ENCODE data around the gene PTPRN2.

Gene PTPRN2

DNA sequence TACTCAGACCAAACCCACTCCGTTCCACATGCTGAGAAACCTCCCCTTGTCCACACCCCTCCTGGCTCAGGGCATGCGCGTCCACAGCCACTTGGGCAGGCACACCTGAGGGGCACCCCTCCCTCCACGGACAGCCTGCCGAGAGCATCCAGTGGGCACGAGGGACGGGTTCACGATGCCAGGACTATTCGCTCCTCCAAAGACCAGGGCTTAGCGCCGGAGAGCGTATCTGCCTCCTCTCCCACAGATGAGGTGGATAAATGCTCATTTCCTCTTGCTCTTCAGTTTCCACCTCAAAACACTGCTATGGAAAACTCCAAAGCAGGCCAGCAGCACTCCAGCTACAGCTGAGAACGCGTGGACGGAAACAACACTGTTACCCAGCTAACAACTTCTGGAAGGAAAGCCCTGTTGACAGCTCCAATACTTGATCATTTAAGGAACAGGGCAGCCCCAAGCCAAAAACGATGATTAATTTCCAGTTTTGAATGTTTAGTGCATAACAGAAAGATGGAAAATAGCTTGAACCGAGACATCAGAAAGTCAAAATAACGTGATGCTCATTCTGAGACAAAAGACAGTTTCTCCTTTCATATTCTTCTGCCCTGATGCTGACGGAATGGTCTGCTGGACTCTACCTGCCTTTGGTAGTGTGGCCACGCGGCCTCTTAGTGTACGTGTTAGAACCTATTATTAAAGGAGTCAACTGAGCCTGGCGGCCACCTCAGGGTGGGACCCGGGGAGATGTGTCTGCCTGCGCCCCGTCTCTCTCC lies 1046.1 kb downstream of the PTPRN2 start:
- DNase-seq: no peak

DNA sequence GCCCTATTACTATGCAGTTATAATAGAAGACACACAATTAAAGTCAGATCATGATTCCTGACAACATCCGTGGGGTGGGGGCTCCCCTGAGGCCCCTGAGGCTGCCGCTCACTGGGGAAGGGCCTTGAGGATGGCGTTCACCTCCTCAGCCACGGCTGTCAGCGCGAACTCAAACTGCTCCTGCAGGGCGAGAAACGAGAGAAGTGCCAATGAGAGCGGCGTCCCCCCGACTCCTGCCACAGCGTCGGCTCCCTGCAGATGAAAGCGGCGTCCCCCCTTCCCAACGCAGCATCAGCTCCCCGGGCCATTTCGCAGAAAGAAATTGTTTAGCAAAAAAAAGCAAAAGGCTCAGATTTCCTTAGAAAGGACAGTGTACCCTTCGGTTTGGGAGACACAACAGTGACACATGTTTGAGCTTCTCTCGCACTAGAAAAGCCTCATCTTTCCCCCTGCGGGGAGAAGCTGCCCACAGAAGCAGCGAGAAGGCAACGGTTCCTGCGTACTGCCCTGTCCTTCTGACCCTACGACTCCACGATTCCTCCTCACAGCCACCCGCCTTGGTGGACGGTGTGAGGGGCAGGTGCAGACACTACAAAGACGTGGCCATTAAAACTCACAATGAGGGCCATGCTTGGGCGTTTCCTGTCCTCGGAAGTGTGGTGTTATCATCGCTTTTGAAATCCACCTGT lies 1046.9 kb downstream of the PTPRN2 start:
- DNase-seq: no peak

DNA sequence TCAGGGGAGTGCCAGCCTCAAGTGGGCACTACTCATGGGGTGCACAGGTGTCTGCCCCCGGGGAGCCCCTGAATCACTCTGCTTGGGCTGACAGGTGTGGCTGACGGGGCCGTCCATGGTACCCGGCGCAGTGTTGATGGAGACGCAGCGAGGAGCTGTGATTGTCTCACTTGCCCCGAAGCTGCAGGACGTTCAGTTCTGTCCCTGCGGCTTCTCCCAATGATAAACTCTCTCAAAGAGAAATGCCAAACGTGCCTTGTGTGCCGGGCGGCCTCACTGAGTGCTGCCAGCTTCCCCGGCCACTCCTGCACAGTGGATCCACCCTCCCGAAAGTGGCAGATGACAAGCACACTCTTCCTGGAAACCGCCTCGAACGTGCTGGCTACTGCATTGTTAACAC lies 1047.6 kb downstream of the PTPRN2 start:
- no peak for DNase-seq

DNA sequence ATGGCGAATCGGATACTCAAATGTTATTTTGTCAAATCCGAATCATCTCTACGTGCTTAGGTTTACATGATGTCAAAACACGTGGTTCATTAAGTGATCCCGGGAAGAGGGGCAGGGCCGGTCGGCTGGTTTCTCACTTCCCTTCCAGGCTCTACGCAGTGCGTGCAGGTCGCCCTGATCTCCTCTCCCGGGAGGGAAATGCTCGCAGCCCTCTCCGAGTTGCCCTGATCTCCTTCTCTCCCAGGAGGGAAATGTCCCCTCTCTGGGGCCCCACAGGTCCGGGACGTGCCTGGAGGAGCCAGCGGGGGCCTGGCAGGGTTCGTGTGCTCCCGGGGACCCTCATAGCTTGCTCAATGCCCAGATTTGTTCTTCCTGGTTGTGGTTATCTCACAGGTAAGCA lies 1048.1 kb downstream of the PTPRN2 start:
- no peak for DNase-seq

DNA sequence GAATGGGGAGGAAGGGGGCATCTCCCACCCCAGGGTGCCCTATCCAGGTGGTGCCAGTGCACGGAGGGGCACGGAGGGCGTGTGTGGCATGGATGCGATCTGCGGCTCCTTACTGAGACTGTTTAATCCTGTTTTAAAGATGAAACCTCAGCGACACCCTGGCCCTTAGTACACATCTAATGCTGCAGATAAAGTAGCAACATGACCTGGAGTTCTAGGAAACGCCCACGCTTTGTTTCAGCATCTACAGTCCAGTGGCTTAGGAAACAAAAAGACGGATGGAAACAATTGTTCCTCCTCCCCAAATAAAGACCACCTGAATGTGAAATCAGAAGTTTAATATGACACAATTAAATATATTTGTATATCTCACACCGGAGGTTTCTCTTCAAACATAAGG lies 1048.9 kb downstream of the PTPRN2 start:
- no peak for DNase-seq

DNA sequence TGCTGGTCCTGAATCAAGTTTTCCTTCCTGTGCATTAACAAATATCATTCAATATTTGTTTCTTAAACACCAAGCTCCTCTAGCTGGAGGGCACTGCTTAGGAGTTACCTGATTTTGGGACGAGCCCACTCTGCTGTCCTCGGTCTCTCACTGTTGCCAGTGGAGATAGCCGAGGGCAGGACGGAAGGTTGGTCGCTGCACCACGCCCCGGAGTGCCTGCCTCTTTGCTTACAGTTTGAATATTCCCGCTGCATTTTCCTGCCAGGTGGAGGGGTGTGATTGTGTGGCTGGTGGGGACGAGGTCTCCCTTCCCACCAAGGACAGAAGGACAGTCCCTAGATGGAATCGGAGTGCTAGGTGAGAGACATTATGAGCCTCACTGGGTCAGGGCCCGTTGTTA lies 1049.3 kb downstream of the PTPRN2 start:
- DNase-seq: no peak

DNA sequence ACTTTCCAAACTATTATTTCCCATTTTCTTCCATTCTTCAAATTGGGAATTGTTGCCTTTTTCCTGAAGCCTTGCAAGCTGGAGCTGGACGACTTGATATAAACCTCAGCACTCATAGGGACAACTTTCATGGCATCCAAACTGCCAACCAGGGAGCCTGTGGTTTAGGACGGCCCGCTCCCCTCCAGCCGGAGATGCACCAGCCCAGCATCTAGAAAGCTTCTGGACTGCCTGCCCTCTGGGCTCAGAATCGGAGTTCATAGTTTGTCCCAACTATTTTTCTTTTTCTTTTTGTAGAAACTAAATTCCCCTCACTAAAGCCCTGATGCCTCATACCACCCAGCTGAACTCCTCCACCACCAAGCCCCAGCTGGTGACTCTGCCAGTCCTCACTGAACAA lies 1050.6 kb downstream of the PTPRN2 start:
- no peak for DNase-seq

DNA sequence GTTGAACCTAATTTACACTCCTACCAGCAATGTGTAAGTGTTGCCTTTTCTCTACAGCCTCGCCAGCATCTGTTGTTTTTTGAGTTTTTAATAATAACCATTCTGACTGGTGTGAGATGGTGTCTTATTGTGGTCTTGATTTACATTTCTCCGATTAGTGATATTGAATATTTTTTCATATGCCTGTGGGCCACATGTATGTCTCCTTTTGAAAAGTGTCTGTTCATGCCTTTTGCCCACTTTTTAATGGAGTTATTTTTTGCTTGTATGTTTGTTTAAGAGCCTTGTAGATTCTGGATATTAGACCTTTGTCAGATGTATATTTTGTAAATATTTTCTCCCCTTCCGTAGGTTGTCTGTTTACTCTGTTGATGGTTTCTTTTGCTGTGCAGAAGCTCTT lies 1055.6 kb downstream of the PTPRN2 start:
- no peak for DNase-seq

DNA sequence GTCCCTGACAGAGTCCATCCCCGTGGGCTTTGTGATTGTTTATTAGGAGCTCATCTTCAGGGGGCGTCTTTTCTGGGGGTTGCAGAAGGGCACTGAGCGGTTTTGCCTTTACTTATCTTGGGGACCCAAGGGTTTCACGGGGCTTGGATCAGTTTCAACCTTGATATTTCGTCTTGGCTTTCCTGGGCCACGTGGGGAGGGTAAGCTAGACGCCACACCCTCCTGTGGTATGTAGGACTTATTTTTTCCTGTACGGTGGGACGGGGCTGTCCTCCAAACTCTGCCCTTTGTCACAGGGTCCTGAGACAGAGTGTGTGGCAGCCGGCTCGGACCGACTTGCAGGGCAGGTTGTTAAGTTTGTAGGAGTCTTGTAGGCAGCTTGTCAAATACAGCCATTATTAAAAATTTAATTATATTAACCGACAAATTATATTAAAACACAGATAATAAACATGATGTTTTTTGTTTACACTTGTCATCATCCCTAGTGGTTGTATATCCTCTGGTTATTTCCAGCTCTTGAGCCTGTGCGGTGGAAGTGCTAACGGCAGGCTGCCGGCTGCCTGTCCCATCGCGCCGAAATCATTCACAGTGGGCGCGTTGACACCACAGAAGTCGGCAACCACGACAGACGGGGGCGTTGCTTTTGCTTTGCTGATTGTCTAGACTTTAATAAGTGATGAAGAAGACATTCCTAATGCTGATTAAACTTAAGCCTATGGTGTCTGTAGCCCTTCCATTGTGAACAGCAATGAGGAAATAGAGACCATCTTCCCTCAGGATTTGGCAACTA lies 1057.7 kb downstream of the PTPRN2 start:
- no peak for DNase-seq

DNA sequence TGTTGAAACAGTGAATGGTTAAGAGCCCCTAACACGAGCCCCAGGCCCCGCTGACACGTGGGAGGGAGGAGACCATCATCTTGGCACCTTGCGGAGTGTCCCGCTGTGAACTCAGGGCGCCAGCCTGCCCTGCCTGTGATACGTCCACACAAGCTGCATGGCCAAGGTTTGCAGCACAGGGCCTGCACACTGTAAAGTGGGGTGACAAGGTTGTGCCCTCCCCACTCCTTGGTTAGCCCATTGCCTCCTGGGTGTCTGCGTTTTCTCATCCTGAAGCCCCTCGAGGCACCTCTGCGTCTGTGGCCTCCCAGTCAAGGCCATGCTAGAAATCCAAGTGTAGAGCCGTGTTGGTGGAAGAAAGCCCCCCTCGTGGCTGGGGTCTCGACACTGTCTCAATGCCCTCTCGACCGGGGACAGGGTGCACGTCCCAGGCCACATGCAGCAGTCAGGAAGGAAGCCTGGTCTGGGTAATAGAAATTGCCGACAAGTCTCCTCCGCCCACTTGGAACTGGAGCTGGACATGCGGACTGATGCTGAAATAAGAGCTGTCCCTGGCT lies 1058.8 kb downstream of the PTPRN2 start:
- DNase-seq: no peak

DNA sequence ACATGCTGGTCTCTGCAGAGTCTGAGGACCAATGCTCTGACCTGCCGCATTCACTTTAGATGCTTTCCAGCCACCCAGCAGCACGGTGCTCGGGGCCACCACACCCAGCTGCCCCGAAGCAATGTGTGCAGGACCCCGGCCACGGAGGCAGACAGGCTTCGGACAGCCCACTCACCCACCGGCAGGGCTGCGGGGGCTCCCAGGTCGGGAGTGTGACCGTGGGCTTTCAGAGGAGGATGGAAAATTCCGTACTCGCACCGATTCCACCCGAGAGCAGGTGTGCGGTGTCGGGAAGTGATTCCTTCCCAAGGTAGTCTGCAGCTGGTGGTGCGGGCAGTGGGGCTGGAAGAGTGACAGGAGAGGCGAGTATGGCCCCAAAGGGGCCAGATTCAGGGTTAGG lies 1059.9 kb downstream of the PTPRN2 start:
- no peak for DNase-seq

DNA sequence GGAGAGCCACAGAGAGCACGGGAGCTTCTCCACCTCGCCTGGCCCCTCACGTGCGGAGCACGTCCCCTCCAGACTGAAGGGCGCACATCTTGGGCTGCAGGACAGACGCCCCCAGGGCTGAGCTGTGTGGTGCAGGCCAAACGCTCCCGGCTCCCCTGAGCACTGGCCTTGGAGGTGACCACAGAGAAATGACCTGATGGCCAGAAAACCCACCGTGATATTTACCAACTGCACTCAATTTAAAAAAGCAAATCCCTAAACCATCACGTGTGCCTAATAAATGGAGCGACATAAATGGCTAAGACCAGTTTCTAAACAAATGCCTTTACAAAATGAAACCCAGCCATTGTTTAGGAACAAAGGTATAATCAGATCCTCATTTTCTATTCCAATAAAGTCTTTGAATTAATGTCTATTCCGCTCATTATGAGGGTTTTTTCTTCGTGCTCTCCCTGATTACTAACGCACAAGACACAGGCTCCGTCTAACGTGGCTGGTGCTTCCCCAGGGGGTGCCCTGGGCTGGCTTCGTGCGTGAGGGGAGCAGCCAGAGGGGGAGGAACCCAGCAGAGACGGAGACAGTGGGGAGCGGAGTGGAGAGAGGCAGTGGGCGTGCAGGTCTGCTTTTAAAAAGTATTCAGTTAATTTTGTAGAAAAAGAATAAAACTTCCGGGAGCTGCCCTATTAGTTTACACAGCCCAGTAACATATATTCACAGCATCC lies 1060.5 kb downstream of the PTPRN2 start:
- DNase-seq: no peak

DNA sequence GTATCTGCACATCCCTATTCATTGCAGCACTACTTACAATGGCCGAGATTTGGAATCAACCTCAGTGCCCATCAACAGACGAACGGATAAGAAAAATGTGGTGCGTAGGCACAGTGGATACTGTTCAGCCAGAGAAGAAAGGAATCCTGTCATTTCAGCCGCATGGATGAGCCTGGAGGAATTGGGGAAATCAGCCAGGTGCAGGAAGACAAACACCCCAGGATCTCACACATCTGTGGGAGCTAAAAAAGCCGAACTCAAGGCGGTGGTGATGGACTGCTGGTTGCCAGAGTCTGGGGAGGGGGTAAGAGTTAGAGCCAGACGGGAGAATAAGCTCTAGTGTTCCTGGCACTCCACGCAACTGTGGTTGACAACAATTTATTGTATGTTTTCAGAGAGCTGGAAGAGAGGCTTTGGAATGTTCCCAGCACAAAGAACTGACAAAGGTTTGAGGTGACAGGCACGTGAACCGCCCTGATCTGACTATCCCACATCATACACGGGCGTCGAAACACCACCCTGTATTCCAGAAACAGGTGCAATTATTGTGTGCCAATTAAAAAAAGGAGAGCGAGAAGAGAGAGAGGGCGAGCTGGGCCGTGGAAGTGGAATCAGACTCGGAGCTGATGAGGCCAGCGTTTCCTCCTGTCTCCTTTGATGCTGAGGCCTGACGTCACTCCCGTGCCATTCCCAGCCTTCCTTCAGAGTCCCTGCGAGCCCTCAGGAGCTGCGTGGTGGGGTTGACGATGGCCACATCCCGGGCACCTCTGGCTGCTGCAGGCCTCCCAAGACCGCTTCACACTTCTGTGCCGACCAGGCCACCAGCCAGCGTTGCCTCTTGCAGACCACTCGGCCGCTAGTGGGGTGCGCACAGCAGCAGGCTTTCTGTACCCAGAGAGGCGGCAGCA lies 1061.4 kb downstream of the PTPRN2 start:
- DNase-seq: no peak

DNA sequence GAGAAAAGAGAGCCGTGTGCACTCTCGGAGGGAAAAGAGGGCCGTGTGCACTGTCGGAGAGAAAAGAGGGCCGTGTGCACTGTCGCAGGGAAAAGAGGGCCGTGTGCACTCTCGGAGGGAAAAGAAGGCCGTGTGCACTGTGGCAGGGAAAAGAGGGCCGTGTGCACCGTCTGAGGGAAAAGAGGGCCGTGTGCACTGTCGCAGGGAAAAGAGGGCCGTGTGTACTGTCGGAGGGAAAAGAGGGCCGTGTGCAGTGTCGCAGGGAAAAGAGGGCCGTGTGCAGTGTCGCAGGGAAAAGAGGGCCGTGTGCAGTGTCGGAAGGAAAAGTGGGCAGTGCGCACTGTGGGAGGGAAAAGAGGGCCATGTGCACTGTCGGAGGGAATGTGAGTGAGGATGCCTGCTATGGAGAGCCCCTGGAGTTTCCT lies 1062.1 kb downstream of the PTPRN2 start:
- DNase-seq: no peak

DNA sequence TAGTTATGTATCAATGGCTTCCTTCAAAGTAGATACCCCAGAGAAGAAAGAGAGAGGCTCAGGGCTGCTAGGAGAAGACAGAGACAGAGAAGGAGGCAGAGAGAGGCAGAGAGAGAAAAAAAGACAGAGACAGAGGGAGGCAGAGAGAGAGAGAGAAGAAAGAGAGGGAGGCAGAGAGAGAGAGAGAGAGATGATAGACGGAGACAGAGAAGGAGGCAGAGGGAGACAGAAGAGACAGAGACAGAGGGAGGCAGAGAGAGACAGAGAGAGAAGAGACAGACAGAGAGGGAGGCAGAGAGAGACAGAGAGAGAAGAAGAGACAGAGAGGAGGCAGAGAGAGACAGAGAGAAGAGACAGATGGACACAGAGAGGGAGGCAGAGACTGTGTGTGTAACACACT lies 1062.9 kb downstream of the PTPRN2 start:
- no peak for DNase-seq

DNA sequence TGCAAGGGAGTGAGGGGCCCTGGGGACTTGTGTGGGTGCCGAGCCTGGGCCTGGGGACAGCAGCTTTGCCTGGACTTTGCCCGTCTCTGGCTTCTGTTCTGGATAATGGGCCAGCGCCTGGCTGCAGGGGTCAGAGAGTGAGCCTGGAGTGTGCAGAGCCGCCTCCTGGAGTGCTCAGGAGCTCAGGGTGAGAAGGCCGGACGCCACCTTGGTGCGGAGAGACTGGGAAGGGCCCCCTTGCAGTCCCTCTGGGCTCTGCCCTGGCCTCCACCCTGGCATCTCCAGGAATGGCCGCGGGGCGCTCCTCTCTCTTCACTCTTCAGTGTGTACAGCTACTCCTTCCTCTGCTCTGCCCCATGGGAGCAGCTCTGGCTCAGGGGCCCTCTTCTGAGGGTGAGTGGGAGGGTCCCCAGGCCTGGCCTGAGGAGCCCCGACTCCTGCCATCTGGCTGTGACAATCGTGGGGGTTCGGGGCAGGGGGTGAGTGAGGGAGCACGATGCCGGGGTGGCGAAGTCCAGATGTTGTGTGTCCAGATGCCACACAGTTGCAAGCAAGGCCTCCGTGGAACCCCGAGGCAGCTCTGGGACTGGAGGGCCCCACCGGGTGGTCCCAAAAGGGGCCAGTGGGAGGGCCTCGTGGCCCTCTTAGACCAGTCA lies 1063.7 kb downstream of the PTPRN2 start:
- DNase-seq: no peak

DNA sequence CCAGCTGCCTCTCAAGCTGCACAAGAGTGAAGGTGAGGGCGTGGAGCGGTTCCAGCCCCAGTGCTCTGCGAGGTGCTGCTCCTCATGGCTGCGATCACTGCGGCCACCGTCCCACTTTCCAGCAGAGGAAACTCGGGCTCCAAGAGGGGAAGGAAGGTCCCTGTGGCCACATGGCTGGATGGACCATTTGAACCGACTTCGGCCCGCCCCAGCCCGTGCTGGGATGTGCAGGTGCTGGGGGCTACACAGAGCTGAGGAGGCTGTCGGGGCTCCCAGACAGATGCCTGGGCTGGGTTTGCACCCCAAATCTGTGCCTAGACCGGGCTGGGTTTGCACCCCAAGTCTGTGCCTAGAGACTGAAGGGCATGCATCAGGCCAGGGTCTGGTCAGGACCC lies 1064.3 kb downstream of the PTPRN2 start:
- no peak for DNase-seq

DNA sequence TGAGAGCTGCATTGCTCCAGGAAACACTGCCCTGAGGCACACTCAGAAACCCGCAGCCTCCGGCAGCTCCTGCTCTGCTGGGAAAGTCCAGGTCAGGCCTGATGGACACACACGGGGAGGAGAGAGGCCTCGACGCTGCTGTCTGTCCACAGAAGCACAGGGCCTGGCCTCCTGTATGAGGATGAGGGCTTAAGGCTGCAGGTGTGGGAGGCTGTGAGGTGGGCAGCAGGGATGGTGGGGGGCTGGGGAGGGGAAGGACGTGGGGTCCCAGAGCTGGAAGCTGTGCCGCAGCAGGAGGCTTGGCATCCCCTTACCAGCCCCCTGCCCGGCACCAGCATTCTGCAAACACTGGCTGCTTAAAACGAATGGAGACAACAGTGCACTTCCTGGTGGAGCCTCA lies 1064.7 kb downstream of the PTPRN2 start:
- DNase-seq: no peak

DNA sequence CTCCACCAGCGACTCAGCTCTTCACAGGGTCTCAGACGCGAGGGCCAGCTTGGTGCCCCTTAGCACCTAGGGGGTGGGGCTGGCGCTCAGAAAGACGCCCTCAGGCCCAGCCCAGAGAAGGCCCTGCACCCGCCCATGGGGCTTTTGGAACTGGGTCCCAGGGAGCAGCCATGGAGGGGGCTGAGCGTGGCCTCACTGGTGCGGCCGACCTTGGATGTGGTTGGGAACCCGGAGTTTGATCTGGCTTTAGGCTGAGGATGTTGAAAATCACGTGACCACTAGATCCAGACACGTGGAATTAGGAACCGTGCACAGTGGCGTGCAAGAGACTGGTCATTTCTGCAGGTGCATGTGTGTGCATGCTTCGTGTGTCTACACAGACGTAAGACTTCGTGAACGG lies 1065.4 kb downstream of the PTPRN2 start:
- no peak for DNase-seq

DNA sequence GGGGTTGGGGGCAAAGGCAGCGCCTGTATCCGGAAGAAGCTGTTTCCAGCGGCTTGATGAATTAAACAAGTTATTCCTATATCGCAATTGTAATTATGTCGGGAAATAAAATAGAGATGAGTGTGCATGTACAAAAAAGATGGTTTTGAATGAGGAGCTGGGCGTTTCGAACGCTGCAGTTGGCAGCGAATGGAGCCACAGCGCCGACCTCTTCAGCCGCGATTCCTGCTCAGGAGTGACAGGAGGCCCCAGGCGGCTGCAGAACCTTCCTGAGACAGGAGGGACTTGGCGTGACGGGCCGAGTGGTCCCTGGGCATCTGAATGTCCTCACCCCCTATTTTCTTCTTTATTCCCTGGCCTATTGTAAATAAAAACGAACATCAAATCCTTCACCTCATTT lies 1065.9 kb downstream of the PTPRN2 start:
- DNase-seq: no peak

DNA sequence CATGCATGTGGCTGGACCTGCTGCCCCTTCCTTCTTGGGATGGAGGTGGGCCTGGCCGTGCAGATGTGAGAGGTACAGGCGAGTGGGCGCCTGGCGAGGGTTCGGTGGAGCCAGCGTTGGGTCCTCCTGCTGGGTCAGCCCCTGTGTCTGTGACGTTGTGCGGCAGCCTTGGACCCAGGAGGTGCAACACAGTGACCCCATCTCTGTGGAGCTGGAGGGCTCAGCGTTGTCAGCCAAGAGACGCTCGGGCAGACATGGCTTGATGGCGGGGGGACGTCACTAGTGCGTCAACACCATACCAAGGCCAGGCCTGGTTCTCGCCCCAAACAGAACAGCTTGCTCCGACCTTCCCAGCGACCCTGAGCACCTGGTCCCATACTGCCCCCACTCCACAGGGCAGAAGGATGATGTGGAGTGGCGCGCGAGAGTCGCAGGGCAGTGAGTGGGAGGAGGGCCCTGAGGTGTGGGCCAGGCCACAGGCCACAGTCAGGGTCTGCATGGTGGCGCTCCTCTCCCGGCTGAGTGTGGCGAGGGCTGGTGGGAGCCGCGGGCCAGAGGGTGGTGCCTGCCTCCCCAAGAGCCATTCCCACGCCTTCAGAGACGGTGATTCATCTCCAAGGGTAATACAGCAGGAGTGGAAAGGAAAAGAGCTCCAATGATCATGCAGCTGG lies 1066.4 kb downstream of the PTPRN2 start:
- DNase-seq: no peak
